ENCODE results near the gene LCT. TPM values are rescaled to one million over a fixed set of nuclear protein-coding genes. Genes with fewer than 3 reads are reported as not detected.
A peak's percentile ranks its signal among the peaks of the same experiment; 100 is the strongest.
"Not testable (repeated sequence)": the region's sequence is repeated elsewhere in the genome, so short reads cannot be mapped to it uniquely, and the experiment has no call there.

Gene LCT
- total RNA-seq, 1 donor from 2014 or later = 0.04 TPM

GRCh38 chr2:135839713-135840112 lies 2.7 kb upstream of the LCT start:
- intact Hi-C loops (cut with DNase I) = no loop called here
- ATAC-seq (peak; percentile 92), DNase-seq (ENCODE audit: low spot score) (no peak)

GRCh38 chr2:135838502-135838901 lies 1.5 kb upstream of the LCT start:
- ATAC-seq = no peak
- intact Hi-C loops (cut with DNase I) = no loop called here
- no peak for DNase-seq (ENCODE audit: low spot score)

GRCh38 chr2:135832891-135833290 lies 4.1 kb downstream of the LCT start:
- intact Hi-C loops (cut with DNase I) = no loop called here
- ATAC-seq (no peak), DNase-seq (ENCODE audit: low spot score) (no peak)

GRCh38 chr2:135831180-135831812 lies 5.7 kb downstream of the LCT start:
- DNase-seq (ENCODE audit: low spot score) (no peak), ATAC-seq (no peak)
- intact Hi-C loops (cut with DNase I) = no loop called here

- intact Hi-C loops (cut with DNase I) = no loop called here
- no peak for DNase-seq (ENCODE audit: low spot score)
- no peak for ATAC-seq
Measured at GRCh38 chr2:135829378-135830135, 7.4 kb downstream of the LCT start.

- ATAC-seq (no peak), DNase-seq (ENCODE audit: low spot score) (no peak)
- intact Hi-C loops (cut with DNase I) = no loop called here
Measured at GRCh38 chr2:135826544-135826943, 10.4 kb downstream of the LCT start.

- ATAC-seq = no peak
- DNase-seq (ENCODE audit: low spot score) = no peak
- intact Hi-C loops (cut with DNase I) = no loop called here
Measured at GRCh38 chr2:135825550-135826176, 11.3 kb downstream of the LCT start.

GRCh38 chr2:135825131-135825530 lies 11.9 kb downstream of the LCT start:
- DNase-seq (ENCODE audit: low spot score) = no peak
- intact Hi-C loops (cut with DNase I) = no loop called here
- ATAC-seq = no peak

- DNase-seq (ENCODE audit: low spot score) = no peak
- intact Hi-C loops (cut with DNase I) = no loop called here
- ATAC-seq = no peak
Measured at GRCh38 chr2:135822855-135823254, 14.1 kb downstream of the LCT start.

GRCh38 chr2:135821190-135821589 lies 15.8 kb downstream of the LCT start:
- ATAC-seq = no peak
- DNase-seq (ENCODE audit: low spot score) = no peak
- intact Hi-C loops (cut with DNase I) = no loop called here

- intact Hi-C loops (cut with DNase I) = no loop called here
- no peak for ATAC-seq
- no peak for DNase-seq (ENCODE audit: low spot score)
Measured at GRCh38 chr2:135820003-135820618, 16.9 kb downstream of the LCT start.

- DNase-seq (ENCODE audit: low spot score) = no peak
- intact Hi-C loops (cut with DNase I) = no loop called here
- no peak for ATAC-seq
Measured at GRCh38 chr2:135818937-135819610, 17.9 kb downstream of the LCT start.

- ATAC-seq (no peak), DNase-seq (ENCODE audit: low spot score) (no peak)
- intact Hi-C loops (cut with DNase I) = no loop called here
Measured at GRCh38 chr2:135817951-135818350, 19.0 kb downstream of the LCT start.

- intact Hi-C loops (cut with DNase I) = no loop called here
Measured at GRCh38 chr2:135817466-135817865, 19.5 kb downstream of the LCT start.

GRCh38 chr2:135815269-135815668 lies 21.7 kb downstream of the LCT start:
- no peak for ATAC-seq
- intact Hi-C loops (cut with DNase I) = no loop called here
- DNase-seq (ENCODE audit: low spot score) = no peak

More at GRCh38 chr2:135817466-135817865, 19.5 kb downstream of the LCT start:
- DNase-seq (ENCODE audit: low spot score) (no peak), ATAC-seq (no peak)

GRCh38 chr2:135812907-135813511 lies 24.0 kb downstream of the LCT start:
- DNase-seq (ENCODE audit: low spot score) (no peak), ATAC-seq (no peak)
- intact Hi-C loops (cut with DNase I) = no loop called here

- intact Hi-C loops (cut with DNase I); DNase-seq (ENCODE audit: low spot score); ATAC-seq: not testable (repeated sequence)
Measured at GRCh38 chr2:135807874-135808273, 29.1 kb downstream of the LCT start.

GRCh38 chr2:135803278-135803677 lies 33.7 kb downstream of the LCT start:
- DNase-seq (ENCODE audit: low spot score) = no peak
- no peak for ATAC-seq
- intact Hi-C loops (cut with DNase I) = no loop called here

GRCh38 chr2:135802350-135802749 lies 34.6 kb downstream of the LCT start:
- intact Hi-C loops (cut with DNase I) = no loop called here
- no peak for ATAC-seq
- no peak for DNase-seq (ENCODE audit: low spot score)
